ENCODE data around the gene SULT1B1.

The SULT1B1 gene

DNA sequence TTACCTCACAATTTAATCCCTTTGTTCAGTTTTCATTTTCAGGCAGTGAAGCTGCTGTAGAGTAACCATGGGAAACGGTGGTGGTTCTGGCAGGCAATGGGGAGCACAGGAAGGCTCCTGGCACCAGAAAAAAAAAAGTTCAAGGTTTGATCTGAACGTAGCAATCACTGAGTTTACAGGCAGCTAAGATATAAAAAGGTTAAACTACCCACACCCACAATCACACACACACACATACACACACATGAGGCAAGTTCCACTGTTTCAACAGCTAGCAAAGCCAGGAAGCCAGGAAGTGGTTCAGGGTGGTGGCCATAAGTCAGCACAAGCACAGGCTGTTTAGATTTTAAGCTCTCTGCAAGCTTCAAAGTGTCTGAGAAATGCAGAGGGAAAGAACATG lies at the start of gene SULT1B1:
Gene SULT1B1 (minus strand): TSS at position 166 of the 400 bp plus-strand sequence. CDS start 5,403 bp downstream, outside the sequence.
- no peak for DNase-seq (ENCODE audit: low spot score)
- TF ChIP-seq, protein P1, sequence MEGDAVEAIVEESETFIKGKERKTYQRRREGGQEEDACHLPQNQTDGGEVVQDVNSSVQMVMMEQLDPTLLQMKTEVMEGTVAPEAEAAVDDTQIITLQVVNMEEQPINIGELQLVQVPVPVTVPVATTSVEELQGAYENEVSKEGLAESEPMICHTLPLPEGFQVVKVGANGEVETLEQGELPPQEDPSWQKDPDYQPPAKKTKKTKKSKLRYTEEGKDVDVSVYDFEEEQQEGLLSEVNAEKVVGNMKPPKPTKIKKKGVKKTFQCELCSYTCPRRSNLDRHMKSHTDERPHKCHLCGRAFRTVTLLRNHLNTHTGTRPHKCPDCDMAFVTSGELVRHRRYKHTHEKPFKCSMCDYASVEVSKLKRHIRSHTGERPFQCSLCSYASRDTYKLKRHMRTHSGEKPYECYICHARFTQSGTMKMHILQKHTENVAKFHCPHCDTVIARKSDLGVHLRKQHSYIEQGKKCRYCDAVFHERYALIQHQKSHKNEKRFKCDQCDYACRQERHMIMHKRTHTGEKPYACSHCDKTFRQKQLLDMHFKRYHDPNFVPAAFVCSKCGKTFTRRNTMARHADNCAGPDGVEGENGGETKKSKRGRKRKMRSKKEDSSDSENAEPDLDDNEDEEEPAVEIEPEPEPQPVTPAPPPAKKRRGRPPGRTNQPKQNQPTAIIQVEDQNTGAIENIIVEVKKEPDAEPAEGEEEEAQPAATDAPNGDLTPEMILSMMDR (IDR thresholded peaks at IDR 0.05; ENCODE audit: extremely low read depth, missing control alignments), result no peak

DNA sequence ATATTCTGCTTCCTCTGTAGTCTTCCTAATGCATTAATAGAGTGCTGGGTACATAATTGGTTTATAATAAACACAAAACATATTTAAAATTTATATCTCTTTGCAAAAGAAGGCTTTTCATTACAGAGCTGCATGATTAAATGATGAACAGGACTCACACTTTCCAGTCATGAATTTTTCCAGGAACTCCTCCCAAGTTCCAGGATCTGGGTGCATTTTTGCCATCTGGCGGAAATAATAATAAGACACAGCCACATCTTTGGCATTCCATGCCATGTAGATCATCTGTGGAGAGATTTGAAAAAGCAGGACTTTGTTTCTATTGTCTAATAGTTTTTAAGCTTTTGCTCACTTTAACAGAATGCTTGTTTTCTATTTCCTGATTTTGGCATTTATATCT lies 40.2 kb upstream of the SULT1B1 start:
- TF ChIP-seq, protein P1 (IDR thresholded peaks at IDR 0.05; ENCODE audit: extremely low read depth, missing control alignments), result no peak
- no peak for DNase-seq (ENCODE audit: low spot score)

DNA sequence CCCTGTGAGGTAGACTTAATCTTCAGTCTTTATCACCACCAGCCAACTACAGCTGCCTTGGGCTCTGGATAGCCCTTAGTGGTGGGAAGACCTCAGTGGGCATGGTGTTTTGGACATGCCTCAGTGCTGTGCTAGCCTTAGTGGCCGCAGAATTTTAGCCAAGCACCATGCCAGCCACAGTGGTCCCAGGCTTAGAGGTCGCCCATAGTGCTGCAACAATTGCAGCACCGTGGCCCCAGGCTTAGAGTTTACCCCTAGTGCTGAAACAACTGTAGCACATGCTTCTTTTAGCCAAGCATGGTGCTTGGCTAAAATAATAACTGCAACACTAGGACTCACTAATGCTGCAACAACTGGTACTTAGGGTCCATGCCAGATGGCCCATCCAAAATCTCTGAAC lies 38.9 kb upstream of the SULT1B1 start:
- TF ChIP-seq, protein P1 (IDR thresholded peaks at IDR 0.05; ENCODE audit: extremely low read depth, missing control alignments), result no peak
- DNase-seq (ENCODE audit: low spot score), result no peak

DNA sequence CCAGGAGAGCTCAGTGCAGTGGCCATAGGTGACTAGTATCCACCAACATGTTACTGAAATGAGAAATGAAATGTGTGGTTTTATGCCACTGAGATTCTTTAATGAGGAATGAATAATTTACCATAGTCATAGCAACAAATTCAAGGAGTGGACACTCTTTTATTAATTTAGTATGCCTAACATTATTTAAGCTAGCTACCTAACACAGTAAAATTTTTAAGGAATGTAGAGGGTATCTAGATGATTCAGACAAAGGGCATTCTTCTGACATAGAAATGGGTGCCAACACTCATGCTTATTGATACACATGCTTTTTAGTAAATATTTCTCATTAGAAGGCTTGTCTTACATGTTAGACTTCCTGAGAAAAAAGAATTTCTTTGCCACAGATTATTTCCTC lies 33.3 kb upstream of the SULT1B1 start:
- TF ChIP-seq, protein P1 (IDR thresholded peaks at IDR 0.05; ENCODE audit: extremely low read depth, missing control alignments), result no peak
- DNase-seq (ENCODE audit: low spot score), result no peak

DNA sequence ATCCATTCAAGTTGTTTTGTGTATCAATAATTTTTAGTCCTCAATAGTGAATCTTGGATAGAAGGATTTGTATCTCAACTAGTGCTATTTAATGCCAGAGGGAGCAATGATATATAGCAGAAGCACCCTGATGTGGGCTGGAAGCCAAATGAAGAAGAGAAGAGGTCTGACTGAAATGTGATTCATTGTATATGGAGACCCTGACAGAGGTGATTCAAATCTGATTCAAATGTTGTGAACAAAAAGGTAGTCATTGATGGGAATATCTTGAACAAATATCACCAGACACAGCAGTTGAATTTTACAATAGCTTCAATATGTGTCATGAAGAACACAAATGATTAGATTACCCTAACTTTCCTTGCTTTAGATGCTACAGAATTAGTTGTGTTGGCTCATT lies 27.5 kb upstream of the SULT1B1 start:
- no peak for DNase-seq (ENCODE audit: low spot score)

DNA sequence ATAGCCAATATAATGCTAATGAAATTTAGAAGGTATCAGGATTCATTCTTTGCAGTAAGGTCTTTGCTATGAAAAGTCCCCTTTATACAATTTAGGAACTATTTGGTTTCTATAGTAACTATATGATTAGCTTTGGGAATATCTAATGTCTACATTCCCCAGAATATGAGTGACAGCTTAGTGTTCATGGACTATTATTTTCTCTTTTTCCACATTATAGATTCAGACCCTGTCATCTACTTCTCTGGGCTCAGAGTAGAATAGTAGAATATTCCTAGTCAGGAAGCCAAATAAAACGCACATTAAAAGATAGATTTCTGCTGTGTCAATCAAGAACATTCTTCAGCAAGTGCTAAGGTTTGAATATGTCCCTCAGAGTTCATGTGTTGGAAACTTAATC lies 26.1 kb upstream of the SULT1B1 start:
- no peak for DNase-seq (ENCODE audit: low spot score)
- TF ChIP-seq, protein P1 (IDR thresholded peaks at IDR 0.05; ENCODE audit: extremely low read depth, missing control alignments), result no peak

More for the DNA sequence above, 27.5 kb upstream of the SULT1B1 start:
- TF ChIP-seq, protein P1 (IDR thresholded peaks at IDR 0.05; ENCODE audit: extremely low read depth, missing control alignments), result no peak

DNA sequence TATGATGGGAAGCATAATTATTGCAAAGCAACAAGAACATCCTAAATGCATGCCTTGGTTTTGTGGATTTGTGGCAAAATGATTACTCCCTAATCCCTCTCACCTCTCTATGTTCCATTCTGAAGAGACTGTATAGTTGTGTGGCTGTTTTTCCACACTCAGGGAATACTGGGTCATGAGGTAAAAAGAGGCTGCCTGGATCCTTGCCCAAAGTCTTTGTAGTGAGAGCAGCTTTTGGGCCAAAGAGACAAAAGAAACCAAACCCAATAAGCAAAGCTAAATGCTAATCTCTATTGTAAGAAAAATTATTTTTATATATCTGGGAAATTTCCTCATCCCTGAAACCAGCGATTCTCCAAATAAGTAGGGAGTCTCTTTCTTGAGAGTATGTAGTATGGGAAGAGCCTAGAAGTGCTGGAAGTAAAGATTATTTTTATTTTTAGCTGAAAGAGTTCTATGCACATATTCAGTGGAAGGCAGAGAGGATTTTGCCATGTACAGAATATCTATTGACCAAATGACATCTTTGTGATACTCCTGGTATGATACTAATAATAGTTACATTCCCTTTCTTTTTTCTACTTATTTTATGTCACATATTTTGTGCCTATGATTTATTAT lies 24.9 kb upstream of the SULT1B1 start:
- TF ChIP-seq, protein P1 (IDR thresholded peaks at IDR 0.05; ENCODE audit: extremely low read depth, missing control alignments), result no peak
- DNase-seq (ENCODE audit: low spot score), result no peak
